K562 (cell line): ENCODE measurements around the gene BAG2. TPM values are rescaled to one million over a fixed set of nuclear protein-coding genes. Genes with fewer than 3 reads are reported as not detected.
A peak's percentile ranks its signal among the peaks of the same experiment; 100 is the strongest.

Experiments
- CREB1 ChIP-seq, 2 experiments: sonication (generic) in 1 of 2; formaldehyde crosslinking in 1 of 2; IDR thresholded peaks; 2 replicates each; pipeline versions ENCODE4 v1.6.1 to v1.8.0; 2012 to 2022; ENCODE audit warnings: inconsistent platforms in 1 of 2, mild to moderate bottlenecking in 1 of 2, missing genetic modification reagents in 1 of 2, moderate library complexity in 1 of 2
- CSDE1 ChIP-seq, 2 experiments: fragments of 450-650 bp; IDR thresholded peaks; 2 replicates each; pipeline ENCODE4 v1.6.1; 2016; ENCODE audit warnings: mild to moderate bottlenecking in 1 of 2
- CTCF ChIP-seq, 3 experiments: IDR thresholded peaks in 2 of 3; conservative IDR thresholded peaks in 1 of 3; 2 replicates each; pipeline ENCODE4 v1.5.1; 2011 to 2012; ENCODE audit warnings: low read length in 3 of 3, mild to moderate bottlenecking in 3 of 3, control low read depth in 2 of 3, improper control_type of control experiment in 1 of 3, inconsistent platforms in 1 of 3, low read depth in 1 of 3, mixed read lengths in 1 of 3, moderate library complexity in 1 of 3; ENCODE audit not compliant: insufficient read depth in 2 of 3
- polyA plus RNA-seq, 8 experiments: library from polyadenylated mRNA; depleted of rRNA in 4 of 8; stranded (reverse) in 5 of 8; unstranded in 3 of 8; fragments of >200 nt; fragmentation: Nextera tagmentation in 2 of 8; fragmentation: Illumina TruSeq in 1 of 8; extraction: Ambion mirVana in 2 of 8; extraction: Trizol in 1 of 8; gene quantifications; 2 replicates each; pipeline versions ENCODE4 v1.2.1 to v1.2.3, GENCODE V29; 2011 to 2014; ENCODE audit warnings: inconsistent platforms in 1 of 8, missing spikeins in 1 of 8
- total RNA-seq, 7 experiments: library from RNA; depleted of rRNA in 6 of 7; stranded (reverse); fragments of >200 nt in 6 of 7; fragmentation: Illumina TruSeq in 2 of 7; extraction: Trizol in 2 of 7; gene quantifications; 2 replicates each; pipeline versions ENCODE4 v1.2.1 to v1.2.3, GENCODE V29; 2011 to 2021; ENCODE audit warnings: low replicate concordance in 1 of 7
- TF ChIP-seq, protein P1 (sequence below), 2 experiments: fragments of 450-650 bp; formaldehyde crosslinking in 1 of 2; IDR thresholded peaks; 2 replicates each; pipeline versions ENCODE4 v1.4.0 to v1.6.1; 2014 to 2020; ENCODE audit warnings: mild to moderate bottlenecking in 2 of 2, borderline replicate concordance in 1 of 2, low read depth in 1 of 2
- TF ChIP-seq, protein P2 (sequence below), 2 experiments: fragments of 450-650 bp; conservative IDR thresholded peaks; 2 replicates each; pipeline ENCODE4 v1.6.1; 2017; ENCODE audit warnings: mild to moderate bottlenecking in 2 of 2, moderate library complexity in 2 of 2
- TF ChIP-seq, protein P3 (sequence below): fragments of 250-450 bp; sonication (Bioruptor Pico); IDR thresholded peaks from 2 replicates; pipeline ENCODE4 v1.4.0; 2020

Gene BAG2
- total and polyA plus RNA-seq, 9 of the 15 experiments (the other 6 are each of a cell fraction or from before 2014, with no cell fraction given) = 12.8 to 20.7 (median 17.6) TPM

- TF ChIP-seq CTCF (IDR thresholded peaks at IDR 0.05 in 2 of 3, conservative IDR thresholded peaks at IDR 0.05 in 1 of 3; ENCODE audit: insufficient read depth in 2 of 3, low read depth in 1 of 3, low read length in 3 of 3) = no peak
- TF ChIP-seq, protein P1, sequence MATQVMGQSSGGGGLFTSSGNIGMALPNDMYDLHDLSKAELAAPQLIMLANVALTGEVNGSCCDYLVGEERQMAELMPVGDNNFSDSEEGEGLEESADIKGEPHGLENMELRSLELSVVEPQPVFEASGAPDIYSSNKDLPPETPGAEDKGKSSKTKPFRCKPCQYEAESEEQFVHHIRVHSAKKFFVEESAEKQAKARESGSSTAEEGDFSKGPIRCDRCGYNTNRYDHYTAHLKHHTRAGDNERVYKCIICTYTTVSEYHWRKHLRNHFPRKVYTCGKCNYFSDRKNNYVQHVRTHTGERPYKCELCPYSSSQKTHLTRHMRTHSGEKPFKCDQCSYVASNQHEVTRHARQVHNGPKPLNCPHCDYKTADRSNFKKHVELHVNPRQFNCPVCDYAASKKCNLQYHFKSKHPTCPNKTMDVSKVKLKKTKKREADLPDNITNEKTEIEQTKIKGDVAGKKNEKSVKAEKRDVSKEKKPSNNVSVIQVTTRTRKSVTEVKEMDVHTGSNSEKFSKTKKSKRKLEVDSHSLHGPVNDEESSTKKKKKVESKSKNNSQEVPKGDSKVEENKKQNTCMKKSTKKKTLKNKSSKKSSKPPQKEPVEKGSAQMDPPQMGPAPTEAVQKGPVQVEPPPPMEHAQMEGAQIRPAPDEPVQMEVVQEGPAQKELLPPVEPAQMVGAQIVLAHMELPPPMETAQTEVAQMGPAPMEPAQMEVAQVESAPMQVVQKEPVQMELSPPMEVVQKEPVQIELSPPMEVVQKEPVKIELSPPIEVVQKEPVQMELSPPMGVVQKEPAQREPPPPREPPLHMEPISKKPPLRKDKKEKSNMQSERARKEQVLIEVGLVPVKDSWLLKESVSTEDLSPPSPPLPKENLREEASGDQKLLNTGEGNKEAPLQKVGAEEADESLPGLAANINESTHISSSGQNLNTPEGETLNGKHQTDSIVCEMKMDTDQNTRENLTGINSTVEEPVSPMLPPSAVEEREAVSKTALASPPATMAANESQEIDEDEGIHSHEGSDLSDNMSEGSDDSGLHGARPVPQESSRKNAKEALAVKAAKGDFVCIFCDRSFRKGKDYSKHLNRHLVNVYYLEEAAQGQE (IDR thresholded peaks at IDR 0.05; ENCODE audit: borderline replicate concordance) = 0 out of 2 replicates have a peak, but pooled peaks have one; percentile 12
- TF ChIP-seq, protein P1 (CRISPR knock-in tag; IDR thresholded peaks at IDR 0.05; ENCODE audit: low read depth) = peak; percentile 74; the same call in 1 of the 2 replicates
- TF ChIP-seq, protein P2, sequence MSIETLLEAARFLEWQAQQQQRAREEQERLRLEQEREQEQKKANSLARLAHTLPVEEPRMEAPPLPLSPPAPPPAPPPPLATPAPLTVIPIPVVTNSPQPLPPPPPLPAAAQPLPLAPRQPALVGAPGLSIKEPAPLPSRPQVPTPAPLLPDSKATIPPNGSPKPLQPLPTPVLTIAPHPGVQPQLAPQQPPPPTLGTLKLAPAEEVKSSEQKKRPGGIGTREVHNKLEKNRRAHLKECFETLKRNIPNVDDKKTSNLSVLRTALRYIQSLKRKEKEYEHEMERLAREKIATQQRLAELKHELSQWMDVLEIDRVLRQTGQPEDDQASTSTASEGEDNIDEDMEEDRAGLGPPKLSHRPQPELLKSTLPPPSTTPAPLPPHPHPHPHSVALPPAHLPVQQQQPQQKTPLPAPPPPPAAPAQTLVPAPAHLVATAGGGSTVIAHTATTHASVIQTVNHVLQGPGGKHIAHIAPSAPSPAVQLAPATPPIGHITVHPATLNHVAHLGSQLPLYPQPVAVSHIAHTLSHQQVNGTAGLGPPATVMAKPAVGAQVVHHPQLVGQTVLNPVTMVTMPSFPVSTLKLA (conservative IDR thresholded peaks at IDR 0.05) = peak; percentile 12 to 56; a peak in 1 of 4 replicates
- TF ChIP-seq CREB1 (IDR thresholded peaks at IDR 0.05) = peak; percentile 20; the same call in 1 of the 2 replicates
- no peak for TF ChIP-seq CREB1 (CRISPR knock-in tag; IDR thresholded peaks at IDR 0.05)
- TF ChIP-seq, protein P3, sequence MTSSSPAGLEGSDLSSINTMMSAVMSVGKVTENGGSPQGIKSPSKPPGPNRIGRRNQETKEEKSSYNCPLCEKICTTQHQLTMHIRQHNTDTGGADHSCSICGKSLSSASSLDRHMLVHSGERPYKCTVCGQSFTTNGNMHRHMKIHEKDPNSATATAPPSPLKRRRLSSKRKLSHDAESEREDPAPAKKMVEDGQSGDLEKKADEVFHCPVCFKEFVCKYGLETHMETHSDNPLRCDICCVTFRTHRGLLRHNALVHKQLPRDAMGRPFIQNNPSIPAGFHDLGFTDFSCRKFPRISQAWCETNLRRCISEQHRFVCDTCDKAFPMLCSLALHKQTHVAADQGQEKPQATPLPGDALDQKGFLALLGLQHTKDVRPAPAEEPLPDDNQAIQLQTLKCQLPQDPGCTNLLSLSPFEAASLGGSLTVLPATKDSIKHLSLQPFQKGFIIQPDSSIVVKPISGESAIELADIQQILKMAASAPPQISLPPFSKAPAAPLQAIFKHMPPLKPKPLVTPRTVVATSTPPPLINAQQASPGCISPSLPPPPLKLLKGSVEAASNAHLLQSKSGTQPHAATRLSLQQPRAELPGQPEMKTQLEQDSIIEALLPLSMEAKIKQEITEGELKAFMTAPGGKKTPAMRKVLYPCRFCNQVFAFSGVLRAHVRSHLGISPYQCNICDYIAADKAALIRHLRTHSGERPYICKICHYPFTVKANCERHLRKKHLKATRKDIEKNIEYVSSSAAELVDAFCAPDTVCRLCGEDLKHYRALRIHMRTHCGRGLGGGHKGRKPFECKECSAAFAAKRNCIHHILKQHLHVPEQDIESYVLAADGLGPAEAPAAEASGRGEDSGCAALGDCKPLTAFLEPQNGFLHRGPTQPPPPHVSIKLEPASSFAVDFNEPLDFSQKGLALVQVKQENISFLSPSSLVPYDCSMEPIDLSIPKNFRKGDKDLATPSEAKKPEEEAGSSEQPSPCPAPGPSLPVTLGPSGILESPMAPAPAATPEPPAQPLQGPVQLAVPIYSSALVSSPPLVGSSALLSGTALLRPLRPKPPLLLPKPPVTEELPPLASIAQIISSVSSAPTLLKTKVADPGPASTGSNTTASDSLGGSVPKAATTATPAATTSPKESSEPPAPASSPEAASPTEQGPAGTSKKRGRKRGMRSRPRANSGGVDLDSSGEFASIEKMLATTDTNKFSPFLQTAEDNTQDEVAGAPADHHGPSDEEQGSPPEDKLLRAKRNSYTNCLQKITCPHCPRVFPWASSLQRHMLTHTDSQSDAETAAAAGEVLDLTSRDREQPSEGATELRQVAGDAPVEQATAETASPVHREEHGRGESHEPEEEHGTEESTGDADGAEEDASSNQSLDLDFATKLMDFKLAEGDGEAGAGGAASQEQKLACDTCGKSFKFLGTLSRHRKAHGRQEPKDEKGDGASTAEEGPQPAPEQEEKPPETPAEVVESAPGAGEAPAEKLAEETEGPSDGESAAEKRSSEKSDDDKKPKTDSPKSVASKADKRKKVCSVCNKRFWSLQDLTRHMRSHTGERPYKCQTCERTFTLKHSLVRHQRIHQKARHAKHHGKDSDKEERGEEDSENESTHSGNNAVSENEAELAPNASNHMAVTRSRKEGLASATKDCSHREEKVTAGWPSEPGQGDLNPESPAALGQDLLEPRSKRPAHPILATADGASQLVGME (CRISPR knock-in tag) = 0 out of 2 replicates have a peak, but pooled peaks have one; percentile 2
- no peak for TF ChIP-seq CSDE1 (IDR thresholded peaks at IDR 0.05)
Observed at GRCh38 chr6:57221936-57222742, 50.0 kb downstream of the BAG2 start, which contains the start of gene RAB23 (continued).
